Nucleus accumbens (tissue), 56 donors: ENCODE results near the gene SELENOO.
"Not testable (repeated sequence)": the region's sequence is repeated elsewhere in the genome, so short reads cannot be mapped to it uniquely, and the experiment has no call there.

Experiments
- DNase-seq, 56 donors: peaks; one replicate each; lab custom pipeline; 2025; lab: John Stamatoyannopoulos, UW

SELENOO gene, protein sequence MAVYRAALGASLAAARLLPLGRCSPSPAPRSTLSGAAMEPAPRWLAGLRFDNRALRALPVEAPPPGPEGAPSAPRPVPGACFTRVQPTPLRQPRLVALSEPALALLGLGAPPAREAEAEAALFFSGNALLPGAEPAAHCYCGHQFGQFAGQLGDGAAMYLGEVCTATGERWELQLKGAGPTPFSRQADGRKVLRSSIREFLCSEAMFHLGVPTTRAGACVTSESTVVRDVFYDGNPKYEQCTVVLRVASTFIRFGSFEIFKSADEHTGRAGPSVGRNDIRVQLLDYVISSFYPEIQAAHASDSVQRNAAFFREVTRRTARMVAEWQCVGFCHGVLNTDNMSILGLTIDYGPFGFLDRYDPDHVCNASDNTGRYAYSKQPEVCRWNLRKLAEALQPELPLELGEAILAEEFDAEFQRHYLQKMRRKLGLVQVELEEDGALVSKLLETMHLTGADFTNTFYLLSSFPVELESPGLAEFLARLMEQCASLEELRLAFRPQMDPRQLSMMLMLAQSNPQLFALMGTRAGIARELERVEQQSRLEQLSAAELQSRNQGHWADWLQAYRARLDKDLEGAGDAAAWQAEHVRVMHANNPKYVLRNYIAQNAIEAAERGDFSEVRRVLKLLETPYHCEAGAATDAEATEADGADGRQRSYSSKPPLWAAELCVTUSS

DNA sequence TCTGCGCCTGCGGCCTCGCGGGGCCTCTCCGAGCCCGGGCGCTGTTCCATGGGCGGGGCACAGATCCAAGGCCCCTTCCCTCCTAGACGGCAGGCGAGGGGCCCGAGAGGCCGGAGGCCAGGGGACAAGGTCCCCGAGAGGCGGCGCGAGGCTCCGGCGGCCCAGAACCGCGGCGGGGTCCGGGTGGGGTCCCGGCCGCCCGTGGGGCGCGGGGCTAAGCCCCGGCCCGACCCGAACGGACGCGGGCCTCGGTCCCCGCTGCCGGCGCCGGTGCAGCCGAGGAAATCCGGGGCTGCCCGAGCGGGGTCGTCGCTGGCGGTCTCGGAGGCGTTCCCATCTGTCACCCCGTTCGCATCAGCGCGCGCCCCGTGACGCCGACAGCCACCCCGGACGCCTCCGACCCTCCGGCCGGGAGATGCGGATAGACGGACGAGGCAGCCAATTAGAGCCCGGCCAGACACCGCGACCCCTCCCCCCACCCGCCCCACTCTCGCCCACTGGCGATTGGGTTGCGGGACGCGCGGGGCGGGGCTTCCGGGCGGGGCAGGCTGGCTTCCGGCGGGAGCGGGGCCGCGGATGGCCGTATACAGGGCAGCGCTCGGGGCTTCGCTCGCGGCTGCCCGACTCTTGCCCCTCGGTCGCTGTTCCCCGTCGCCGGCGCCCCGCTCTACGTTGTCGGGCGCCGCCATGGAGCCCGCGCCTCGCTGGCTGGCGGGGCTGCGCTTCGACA lies at the start of gene SELENOO:
Gene SELENOO (plus strand): TSS at position 551 of the 730 bp plus-strand sequence. CDS start 26 bp downstream, at position 577.
- peak in 55 of 56 donors; percentile 67 to 97 (median 92) for DNase-seq

DNA sequence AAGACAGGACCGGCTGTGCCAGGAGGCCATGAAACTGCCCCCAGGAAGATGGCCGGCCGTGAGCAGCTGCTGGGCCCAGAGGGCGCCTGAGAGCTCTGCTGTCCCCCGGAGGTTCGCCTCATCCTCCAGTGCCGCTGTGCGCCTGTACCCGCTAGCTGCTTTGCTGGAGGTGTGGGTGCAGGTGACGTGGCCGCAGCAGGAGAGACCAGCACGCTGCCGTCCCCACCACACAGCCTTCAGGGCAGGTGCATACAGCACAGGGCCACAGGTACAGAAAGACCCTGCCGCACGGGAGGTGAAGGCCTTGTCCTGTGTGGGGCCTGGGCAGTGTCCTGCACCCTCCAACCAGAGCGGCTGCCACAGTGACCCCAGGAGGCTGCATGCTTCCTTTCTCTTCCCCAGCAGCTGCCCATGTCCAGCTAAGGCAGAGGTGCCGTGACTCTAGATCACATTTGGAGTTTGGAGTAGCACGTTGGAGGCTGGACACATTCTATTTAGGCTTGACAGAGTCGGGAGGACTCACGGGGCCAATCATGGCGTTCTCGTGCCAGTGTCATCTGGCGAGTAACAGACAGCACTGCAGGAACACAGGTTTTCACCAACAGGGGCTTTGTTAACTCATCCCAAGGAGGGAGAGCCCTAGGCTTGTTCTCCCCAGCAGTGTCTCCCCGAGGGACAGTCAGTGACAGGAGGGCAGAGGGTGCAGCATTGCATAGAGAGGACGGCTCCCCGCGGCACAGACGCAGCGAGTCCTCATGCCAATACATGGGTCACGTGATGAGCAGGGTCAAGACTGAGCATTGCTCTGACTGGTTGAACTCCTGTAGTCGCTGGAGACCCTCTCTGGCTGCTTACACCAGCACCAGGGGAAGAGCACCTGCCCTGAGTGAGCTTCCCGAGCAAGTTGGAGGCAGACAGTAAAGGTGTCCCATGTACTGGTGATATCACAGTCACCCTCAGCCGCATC lies 49.0 kb upstream of the SELENOO start:
- DNase-seq, result no peak

DNA sequence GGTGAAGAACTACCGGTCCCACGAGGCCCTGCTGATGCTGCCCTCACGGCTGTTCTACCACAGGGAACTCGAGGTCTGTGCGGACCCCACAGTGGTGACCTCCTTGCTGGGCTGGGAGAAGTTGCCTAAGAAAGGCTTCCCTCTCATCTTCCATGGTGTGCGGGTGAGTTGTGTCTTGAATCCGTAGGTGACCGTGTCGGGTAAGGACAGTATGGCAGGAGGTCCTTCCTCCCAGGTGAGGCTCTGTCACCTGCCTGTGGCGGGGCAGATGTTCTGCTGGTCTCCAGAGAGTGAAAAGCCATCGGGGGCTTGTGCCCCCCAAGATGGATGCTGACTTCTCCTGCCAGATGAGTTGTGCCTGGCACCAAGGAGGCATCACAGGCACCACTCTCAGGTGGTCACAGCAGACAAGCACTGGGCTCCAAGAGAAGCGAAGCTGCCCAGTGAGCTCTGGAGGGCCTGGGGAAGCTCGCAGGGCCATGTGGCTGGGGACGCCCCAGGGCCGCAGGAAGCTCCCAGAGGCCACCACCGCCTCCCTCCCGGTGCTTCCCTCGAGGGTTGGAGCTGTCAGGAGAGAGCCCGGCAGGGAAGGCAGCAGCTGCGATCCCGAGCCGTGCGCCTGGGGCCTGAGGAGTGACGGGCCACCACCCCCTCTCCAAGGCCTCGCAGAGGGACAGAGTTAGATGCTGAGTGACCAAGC lies 47.6 kb upstream of the SELENOO start:
- no peak for DNase-seq

GRCh38 chr22:50153756-50154140 lies 47.1 kb upstream of the SELENOO start:
- no peak for DNase-seq

- no peak for DNase-seq
Observed at GRCh38 chr22:50157709-50158375, 43.0 kb upstream of the SELENOO start.

DNA sequence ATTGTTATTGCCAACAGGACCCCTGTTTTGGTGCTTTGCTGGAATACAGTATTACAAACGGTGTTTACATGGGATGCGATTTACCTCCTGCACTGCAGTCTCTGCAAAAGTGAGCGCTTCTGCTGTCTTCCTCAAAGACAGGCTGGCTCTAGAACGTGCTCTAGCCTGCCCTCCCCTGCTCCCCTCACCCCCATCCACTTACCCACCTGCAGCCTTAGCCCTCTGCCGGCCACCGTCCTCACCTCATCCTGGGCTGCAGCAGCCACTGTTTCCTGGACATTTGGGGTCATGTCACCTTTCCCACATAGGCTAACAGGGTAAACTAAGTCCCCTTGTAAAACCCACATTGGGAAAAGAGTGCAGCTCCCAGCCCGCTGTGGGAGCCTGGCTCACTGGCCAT lies 39.9 kb upstream of the SELENOO start:
- no peak for DNase-seq

GRCh38 chr22:50161508-50162390 lies 39.1 kb upstream of the SELENOO start:
- DNase-seq, result no peak

DNA sequence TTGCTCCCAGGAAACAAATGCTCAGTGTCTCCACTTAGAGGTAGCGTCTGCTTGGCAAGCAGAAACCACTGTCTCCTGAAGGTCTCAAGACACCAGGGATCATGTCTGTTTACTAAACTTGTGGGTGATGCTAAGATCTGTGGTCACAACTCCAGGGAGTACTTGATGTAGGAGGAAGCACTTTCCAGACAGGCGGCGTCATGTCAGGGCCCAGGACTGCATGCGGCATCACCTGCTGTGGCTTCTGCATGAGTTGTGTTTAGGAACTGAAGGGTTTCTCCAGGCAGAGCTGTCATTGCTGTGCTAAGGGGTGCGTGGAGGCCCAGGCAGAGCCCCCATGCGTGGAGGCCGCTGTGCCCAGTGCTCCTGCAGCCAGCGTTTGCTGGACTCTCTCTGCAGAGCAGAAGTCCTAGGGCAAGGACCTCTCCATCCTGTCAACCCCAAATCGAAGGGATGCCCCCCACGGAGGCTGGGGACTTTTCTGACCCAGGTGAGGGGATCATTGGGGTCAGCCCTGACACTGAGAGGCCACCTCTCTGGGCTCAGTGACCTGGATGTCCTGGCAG lies 38.3 kb upstream of the SELENOO start:
- DNase-seq, result no peak

DNA sequence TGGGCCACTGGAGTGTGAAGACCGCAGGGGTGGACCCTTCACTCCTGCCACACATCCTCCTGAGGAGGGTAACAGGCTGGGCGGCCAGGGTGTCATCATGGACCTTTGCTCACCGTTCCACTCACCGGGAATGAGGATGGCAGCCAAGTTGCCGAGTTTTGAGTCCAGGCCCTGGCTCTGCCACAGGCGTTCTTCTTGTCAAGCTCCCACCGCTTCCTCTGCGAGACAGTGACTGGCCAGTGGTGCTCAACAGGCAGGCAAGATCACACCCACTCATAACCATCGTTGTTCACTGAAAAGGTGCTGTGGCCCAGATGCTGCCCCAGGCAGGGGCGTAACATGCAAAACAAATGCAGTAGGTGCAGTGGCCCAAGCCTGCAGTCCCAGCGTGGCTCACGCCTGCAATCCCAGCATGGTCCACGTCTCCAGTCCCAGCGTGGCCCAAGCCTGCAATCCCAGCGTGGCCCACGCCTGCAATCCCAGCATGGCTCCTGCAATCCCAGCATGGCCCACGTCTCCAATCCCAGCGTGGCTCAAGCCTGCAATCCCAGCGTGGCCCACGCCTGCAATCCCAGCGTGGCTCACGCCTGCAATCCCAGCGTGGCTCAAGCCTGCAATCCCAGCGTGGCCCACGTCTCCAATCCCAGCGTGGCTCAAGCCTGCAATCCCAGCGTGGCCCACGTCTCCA lies 35.2 kb upstream of the SELENOO start:
- DNase-seq, result no peak

GRCh38 chr22:50167689-50168489 lies 32.9 kb upstream of the SELENOO start:
- DNase-seq, result no peak

DNA sequence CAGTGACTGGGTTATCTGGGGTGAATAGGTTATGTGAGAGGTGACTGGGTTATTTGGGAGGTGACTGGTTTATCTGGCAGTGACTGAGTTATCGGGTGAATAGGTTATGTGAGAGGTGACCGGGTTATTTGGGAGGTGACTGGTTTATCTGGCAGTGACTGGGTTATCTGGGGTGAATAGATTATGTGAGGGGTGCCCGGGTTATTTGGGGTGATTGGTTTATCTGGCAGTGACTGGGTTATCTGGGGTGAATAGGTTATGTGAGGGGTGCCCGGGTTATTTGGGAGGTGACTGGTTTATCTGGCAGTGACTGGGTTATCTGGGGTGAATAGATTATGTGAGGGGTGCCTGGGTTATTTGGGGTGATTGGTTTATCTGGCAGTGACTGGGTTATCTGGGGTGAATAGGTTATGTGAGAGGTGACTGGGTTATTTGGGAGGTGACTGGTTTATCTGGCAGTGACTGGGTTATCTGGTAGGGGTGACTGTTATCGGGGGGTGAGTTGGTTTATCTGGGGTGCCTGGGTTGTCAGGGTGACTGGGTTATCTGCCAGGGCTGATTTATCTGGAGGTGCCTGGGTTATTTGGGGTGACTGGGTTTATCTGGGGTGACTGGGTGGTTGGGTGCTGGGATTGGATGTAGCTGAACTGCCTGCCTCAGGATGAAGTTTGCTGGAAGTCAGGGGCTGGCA lies 32.2 kb upstream of the SELENOO start:
- not testable (repeated sequence) for DNase-seq

GRCh38 chr22:50169181-50169759 lies 31.5 kb upstream of the SELENOO start:
- DNase-seq, result no peak

DNA sequence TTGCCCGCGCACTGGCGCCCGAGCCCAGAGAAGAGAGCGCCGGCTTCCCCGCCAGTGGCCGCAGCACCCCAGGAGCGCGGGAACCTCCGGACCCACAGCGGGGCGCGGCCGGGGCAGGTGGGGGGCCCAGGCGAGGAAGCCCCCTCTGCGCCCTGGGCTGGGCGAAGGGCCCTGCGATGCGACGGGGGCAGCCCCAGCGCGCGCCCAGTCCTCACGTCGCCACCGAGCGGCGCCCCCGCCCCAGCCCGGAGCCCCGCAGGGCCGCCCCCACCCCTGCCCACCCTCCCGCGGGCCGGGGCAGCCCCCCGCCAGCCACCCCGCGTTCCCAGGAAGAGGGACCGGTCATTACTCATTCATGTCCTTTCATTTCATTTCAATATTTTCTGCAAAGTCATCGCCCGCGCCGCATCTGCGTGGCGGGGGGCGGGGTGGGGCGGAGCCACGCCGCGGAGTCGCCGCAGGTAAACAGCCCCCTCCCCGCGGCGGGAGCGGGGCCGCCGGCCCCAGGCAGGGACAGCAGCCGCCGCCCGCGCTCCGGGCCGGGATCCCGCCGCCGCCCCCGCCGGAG lies 31.0 kb upstream of the SELENOO start:
- DNase-seq, result peak in 1 of 56 donors; percentile 66

DNA sequence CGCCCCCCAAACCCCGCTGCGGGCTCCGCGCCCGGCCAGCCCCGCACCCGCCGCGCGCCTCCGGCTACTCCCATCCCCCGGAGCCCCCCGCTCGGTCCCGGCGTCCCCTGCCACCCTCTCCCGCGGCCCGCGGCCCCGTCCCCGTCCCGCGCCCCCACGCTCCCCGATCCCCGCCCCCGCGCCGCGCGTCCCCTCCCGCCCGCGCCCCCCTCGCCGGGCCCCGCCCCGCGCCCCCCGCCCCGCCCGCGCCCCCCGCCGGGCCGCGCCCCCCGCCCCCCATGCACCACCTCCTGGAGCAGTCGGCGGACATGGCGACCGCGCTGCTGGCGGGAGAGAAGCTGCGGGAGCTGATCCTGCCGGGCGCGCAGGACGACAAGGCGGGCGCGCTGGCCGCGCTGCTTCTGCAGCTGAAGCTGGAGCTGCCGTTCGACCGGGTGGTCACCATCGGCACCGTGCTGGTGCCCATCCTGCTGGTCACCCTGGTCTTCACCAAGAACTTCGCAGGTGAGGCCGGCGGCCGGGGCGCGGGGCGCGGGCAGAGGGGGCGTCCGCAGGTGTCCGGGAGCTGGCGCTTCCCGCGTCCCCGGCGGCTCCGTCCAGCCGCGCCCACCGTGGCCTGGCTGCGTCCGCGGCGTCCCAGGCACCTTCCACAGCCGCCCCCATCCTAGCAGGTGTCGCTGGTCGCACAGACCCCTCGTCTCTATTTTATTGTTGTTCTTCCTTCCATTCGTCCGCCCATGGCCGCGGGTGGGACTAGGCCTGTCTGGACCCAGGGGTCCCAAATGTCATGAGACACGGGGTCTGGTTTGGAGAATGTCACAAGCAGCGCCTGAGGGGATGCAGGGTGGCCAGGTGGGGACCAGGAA lies 30.1 kb upstream of the SELENOO start, which contains the start of gene PANX2:
Gene PANX2 (plus strand): TSS at position 279 of the 866 bp plus-strand sequence. CDS start 0 bp downstream, at position 279.
- no peak for DNase-seq
